HG02884 (cell line): ENCODE results near the gene UPK2.
"Not testable (repeated sequence)": the region's sequence is repeated elsewhere in the genome, so short reads cannot be mapped to it uniquely, and the experiment has no call there.

Source experiments
- ATAC-seq: cut with Tn5 transposase; IDR thresholded peaks from one replicate; pipeline ENCODE4 v1.9.1; 2021; ENCODE audit warnings: mild to moderate bottlenecking, moderate library complexity; ENCODE audit not compliant: unreplicated experiment

The UPK2 gene

DNA sequence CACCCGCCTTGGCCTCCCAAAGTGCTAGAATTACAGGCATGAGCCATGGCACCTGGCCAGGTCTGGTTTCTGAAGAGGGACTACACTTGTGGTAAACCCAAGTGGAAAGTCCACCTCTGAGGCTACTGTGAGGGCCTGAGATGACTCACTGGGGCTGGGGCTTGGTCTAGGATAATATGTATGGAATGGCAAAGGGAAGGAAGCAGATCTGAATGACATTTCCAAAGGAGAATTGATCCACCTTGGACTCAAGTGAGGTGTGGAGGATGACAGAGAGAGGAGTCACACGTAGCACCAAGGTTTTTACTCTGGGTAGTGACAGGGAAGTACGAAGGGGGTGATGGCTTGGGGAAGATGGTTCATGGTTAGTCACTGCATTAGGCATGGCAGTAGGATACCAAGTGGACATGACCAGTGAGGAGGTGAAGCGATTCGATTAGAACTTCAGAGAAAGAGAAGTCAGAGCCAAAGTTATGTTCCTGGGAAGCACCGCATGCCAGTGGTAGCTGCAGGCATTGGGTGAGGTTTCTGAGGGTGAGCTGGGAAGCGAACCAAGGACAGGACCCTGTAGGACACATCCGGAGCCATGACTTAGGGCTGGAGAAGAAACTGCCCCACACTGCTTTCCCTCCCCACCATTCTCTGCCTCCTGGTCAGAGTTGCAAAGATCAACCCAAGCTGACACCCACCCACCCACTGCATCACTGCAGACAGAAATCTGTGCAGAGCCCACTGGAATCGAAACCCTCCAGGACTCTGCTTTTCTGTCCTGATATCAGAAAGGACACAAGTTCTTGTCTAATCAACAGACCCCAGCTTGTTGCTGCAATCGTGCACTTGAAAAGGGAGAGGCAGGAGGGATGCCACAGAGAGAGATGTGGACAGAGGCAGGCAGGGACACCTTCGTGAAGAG lies 17.4 kb upstream of the UPK2 start:
- no peak for ATAC-seq

DNA sequence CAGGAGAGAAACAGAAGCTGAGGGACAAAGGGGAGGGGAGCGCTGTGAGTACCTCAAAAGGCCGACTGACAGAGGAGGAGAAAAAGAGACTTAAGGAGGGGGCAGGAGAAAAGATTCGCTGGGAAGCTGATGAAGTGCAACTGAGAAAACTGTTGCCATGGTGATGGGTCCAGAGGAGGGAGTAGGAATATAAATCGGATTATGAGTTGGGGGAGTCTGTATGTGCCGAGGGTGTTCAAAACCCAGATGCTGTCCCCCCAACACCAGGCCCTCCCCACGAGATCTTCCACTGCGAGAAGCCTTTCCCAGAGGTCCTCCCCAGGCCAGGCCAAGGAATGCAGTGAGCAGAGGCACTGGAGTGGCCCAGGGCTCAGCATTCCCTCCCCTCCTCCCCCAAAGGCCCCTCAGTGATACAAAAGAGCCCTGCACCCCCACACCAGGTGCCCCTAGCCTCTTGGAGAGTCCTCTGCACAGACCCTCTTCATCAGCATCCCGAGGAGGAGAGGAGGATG lies 16.6 kb upstream of the UPK2 start:
- ATAC-seq: no peak

DNA sequence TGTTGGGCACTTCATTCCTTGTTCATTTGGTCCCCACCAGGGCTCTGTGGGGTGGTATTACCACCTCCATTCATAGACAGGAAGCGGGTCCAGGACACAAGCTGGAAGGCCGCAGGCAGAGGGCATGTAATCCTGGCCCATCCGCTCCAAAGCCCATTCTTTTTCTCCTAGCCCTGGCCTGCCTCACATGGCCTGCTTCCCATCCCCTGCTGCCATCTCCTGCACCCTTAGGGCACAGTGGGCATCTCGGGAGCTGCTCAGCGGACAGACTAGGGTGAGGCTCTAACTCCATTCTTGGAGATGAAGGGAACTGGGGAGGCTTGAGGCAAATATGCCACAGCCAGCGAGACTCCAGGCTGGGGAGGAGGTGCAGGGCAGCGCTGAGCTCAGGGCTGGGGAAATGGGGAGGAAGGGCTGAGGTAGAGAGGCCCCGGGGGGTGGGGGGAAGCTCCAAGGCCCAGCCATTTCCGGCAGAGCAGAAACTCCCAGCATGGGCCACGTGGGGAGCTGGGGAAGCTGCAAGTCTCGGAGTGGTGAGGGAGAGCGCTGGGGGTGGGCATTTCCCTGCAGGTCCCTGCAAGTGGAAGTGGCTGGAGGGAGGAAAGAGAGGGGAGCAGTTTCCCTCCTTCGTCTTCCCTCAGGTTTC lies 16.0 kb upstream of the UPK2 start:
- no peak for ATAC-seq

GRCh38 chr11:118947091-118947490 lies 9.0 kb upstream of the UPK2 start:
- ATAC-seq: no peak

GRCh38 chr11:118948000-118948399 lies 8.1 kb upstream of the UPK2 start:
- ATAC-seq: no peak

DNA sequence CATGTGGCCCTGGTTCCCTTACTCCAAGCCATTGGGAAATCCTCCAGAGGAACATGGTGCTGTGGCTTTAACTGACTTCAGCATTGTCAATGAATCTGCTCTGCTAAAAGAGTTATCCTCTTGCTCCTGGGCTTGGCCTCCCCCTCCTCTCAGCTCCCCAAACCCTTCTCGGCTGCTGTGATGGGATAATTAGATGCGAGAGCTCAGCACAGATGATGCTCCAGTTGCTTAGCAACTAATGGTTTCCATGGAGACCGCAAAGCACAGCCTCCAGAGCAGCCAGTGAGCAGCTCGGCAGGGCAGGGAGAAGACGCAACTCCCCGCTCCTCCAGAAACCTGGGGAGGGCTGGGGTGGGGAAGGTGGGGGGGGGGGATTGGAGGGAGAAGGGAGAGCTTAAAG lies 2.8 kb upstream of the UPK2 start:
- no peak for ATAC-seq

GRCh38 chr11:118953976-118954375 lies 2.1 kb upstream of the UPK2 start:
- ATAC-seq: not testable (repeated sequence)

DNA sequence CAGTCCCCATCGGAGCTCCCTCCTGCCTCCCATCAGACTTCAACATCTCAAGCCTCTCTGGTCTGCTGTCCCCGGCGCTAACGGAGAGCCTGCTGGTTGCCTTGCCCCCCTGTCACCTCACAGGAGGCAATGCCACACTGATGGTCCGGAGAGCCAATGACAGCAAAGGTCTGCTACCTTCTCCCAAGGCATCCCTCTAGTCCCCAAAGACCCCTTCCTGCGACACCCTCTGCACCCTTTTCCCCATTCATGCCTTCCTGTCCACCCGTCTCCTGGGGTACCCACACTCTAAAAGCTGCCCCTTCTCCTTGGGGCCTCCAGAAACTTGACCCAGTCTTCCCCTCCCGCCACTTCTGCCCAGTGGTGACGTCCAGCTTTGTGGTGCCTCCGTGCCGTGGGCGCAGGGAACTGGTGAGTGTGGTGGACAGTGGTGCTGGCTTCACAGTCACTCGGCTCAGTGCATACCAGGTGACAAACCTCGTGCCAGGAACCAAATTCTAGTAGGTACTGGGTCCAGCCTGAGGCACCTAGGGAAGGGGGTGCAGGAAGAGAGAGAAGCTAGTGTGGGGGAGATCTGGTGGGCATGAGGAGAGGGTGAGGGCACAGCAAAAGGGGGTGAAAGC lies 860 bp downstream of the UPK2 start:
- ATAC-seq: no peak

DNA sequence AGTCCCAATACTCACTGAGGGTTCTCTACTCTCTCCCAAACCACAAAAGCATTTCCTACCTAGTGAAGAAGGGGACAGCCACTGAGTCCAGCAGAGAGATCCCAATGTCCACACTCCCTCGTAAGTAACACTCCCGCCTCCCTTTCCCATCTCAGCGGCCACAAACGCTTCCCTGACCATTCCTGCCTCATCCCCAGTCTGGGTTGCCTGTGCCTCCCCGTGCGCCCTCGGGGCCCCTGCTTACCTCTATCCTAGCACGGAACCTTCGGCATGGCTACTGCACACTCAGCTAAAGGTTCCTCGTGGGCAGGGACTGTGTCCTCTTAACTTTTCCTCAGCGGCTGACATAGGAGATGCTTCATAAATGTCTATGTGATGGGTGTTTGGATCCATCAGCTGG lies 1.5 kb downstream of the UPK2 start:
- no peak for ATAC-seq

DNA sequence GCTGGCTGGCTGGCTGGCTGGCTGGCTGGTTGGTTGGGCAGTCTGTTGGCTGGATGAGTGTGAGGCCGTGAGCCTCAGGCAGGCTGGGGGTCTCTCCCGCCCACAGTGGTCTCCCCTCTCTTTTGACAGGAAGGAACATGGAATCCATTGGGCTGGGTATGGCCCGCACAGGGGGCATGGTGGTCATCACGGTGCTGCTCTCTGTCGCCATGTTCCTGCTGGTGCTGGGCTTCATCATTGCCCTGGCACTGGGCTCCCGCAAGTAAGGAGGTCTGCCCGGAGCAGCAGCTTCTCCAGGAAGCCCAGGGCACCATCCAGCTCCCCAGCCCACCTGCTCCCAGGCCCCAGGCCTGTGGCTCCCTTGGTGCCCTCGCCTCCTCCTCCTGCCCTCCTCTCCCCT lies 1.9 kb downstream of the UPK2 start:
- ATAC-seq: no peak

GRCh38 chr11:118958577-118958976 lies 2.5 kb downstream of the UPK2 start:
- no peak for ATAC-seq

GRCh38 chr11:118961189-118961588 lies 5.1 kb downstream of the UPK2 start:
- ATAC-seq: no peak

- no peak for ATAC-seq
These were observed 5.5 kb downstream of the UPK2 start for GRCh38 chr11:118961591-118961990.

- ATAC-seq: not testable (repeated sequence)
These were observed 13.4 kb downstream of the UPK2 start for GRCh38 chr11:118969508-118969907.

DNA sequence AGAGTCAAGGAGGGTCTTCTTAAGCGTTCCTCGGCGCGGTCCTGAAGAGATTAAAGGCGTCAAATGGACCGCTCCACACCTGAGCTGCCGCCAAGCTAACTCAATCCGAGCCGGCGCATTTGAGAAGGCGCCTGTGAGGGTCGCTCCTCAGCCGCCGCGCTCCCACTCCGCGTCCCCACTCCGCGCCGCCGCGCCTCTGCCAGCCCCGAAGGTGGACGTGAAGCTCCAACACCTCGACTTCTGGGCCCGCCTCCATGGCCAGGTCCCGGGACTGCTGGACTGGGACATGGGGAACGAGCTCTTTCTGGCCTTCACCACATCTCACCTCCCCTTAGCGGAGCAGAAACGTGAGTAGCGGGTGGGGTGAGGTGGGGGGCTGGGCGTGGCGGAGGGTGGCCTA lies 15.5 kb downstream of the UPK2 start, which contains the start of gene FOXR1:
Gene FOXR1, plus strand, starts transcription at position 116 of the 400 bp plus-strand sequence. Its CDS starts 171 bp downstream, at position 287.
- ATAC-seq: no peak

DNA sequence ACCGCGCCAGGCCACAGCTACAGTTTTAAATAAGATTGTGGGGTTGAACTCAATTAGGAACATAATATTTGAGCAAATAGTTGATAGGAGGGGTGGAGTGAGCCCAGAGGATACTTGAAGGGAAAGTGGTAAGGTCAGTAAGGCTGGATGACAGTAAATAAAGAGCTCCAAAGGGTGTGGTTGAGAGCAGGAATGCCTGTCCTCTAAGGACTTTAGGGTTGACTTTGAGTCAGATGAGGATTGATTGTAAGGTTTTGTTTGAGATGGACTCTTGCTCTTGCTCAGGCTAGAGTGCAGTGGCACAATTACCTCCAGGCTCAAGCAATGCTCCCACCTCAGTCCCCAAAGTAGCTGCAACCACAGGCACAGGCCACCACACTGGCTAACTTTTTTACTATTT lies 17.9 kb downstream of the UPK2 start:
- ATAC-seq: no peak

GRCh38 chr11:118975771-118976709 lies 19.9 kb downstream of the UPK2 start:
- no peak for ATAC-seq

DNA sequence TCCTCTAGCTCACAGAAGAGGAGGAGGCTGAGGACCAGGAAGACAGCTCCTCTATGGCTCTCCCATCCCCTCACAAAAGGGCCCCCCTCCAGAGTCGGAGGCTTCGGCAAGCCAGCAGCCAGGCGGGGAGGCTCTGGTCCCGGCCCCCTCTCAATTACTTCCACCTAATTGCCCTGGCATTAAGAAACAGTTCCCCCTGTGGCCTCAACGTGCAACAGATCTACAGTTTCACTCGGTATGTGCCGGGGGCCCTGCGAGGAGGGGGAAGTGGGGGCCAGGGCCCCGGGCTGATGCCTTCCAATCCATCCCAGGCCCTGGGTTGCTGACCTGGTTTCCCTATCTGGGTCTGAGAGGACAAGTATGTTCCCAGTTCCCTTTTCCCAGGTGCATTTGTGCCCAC lies 23.3 kb downstream of the UPK2 start:
- no peak for ATAC-seq

- no peak for ATAC-seq
These were observed 24.2 kb downstream of the UPK2 start for GRCh38 chr11:118980191-118980881.

DNA sequence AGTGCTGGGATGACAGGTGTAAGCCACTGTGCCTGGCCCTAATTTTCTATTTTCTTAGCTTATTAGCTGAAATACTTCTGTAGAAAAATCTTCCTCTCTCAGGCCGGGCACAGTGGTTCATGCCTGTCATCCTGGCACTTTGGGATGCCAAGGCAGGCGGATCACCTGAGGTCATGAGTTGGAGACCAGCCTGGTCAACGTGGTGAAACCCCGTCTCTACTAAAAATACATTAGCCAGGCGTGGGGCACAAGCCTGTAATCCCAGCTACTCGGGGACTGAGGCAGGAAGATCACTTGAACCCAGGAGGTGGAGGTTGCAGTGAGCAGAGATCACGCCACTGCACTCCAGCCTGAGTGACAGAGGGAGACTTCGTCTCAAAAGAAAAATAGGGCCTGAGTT lies 28.2 kb downstream of the UPK2 start:
- not testable (repeated sequence) for ATAC-seq
